GM12875 (cell line): Measurements from ENCODE around the gene COL1A1.

Experiments
- H3K4me3 ChIP-seq: one replicate; pipeline ENCODE4 v1.5.1; 2011; ENCODE audit warnings: low read depth, low read length, control low read depth
- TF ChIP-seq, protein P1 (sequence below): IDR thresholded peaks from 2 replicates; pipeline ENCODE4 v1.5.1; 2011; ENCODE audit warnings: low read depth, mild to moderate bottlenecking, control low read depth, inconsistent platforms, low read length, moderate library complexity, borderline replicate concordance; ENCODE audit not compliant: insufficient read depth

The COL1A1 gene

GRCh38 chr17:50209133-50209471 is 7.7 kb upstream of the COL1A1 start:
- H3K4me3 ChIP-seq, result no peak overlapping the region
- TF ChIP-seq, protein P1, sequence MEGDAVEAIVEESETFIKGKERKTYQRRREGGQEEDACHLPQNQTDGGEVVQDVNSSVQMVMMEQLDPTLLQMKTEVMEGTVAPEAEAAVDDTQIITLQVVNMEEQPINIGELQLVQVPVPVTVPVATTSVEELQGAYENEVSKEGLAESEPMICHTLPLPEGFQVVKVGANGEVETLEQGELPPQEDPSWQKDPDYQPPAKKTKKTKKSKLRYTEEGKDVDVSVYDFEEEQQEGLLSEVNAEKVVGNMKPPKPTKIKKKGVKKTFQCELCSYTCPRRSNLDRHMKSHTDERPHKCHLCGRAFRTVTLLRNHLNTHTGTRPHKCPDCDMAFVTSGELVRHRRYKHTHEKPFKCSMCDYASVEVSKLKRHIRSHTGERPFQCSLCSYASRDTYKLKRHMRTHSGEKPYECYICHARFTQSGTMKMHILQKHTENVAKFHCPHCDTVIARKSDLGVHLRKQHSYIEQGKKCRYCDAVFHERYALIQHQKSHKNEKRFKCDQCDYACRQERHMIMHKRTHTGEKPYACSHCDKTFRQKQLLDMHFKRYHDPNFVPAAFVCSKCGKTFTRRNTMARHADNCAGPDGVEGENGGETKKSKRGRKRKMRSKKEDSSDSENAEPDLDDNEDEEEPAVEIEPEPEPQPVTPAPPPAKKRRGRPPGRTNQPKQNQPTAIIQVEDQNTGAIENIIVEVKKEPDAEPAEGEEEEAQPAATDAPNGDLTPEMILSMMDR, result no peak

DNA sequence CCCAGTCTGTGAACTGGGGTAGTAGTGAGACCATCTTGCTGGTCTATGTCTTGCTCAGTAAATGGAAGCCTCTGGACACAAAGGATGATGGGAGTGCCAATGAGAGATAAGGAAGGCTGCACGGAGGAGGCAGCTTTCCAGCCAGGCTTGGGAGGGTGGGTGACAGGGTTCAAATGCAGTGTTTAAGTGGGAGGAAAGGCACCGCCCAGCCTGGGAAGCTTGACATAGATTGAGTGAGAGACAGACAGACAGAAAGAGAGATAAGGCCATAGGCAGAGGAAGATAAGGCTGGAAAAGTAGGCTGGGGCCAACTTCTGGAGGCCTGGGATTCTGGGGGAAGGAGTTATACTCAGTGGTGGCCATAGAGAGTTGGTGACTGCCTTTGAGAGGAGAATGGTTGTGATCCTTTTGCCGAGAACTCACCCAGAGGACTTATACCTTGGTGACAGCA is 7.2 kb upstream of the COL1A1 start:
- TF ChIP-seq, protein P1, result no peak
- no peak overlapping the region for H3K4me3 ChIP-seq

DNA sequence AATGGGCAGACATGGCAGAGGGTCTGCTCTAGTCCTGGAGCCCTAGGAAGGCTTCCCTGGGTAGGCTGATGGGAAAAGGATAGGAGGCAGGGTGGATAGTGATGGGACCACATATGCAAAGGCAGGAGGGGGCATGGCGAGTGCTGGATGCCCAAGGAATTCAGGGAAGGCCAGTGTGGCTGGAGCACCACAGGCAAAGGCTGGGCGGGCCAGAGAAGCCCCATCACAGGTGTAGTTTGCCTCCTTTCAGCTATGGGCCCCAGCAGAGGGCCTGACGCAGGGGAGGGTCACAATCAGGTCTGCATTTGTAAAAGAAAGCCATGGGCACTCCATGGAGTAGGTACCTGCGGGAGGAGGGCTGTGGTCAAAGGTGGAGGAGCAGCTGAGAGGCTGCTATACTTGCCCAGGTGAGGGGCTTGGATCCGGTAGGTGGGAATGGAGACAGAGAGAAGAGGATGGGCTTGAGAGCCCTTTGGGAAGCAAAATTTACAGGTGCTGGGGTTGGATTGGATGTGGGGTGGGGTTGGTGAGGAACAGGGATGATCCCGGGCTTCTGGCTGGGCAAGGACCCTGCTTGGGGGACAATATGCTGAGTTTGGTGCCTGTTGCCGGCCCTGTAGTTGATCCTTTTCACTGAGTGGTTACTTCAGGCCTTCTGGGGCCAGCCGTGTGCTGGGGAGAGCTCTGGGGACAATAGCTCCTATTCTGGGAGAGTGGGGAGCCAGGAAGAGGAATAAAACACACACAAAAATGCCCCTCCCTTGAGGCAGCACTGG is 6.5 kb upstream of the COL1A1 start:
- TF ChIP-seq, protein P1, result no peak
- H3K4me3 ChIP-seq, result no peak overlapping the region

- H3K4me3 ChIP-seq, result no peak overlapping the region
- TF ChIP-seq, protein P1, result no peak
Measured at GRCh38 chr17:50207315-50207714, 5.9 kb upstream of the COL1A1 start.

GRCh38 chr17:50206604-50207293 is 5.3 kb upstream of the COL1A1 start:
- H3K4me3 ChIP-seq, result no peak overlapping the region

DNA sequence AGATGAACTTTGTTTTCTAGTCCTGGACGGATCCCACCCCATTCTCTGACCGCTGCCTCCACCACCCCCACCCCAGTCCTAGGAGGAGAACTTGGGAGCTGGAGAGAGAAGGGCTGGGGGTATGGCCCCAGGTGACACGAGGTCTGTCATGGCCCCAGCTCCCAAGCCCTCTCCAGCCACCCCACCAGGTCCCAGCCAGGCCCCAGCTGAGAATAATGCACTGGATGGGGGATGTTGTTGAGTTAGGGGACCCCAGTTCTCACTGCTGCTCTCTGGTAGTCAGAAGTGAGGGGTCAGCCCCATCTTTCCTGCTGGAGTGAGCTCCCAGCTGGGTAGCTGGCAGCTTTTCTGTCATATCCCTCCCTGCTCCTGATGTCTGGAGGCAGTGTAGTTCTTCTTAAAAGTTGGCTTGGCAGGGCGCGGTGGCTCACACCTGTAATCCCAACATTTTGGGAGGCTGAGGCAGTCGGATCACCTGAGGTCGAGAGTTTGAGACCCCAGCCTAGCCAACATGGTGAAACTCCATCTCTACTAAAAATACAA is 4.6 kb upstream of the COL1A1 start:
- no peak overlapping the region for H3K4me3 ChIP-seq
- TF ChIP-seq, protein P1, result no peak

More at GRCh38 chr17:50206604-50207293, 5.3 kb upstream of the COL1A1 start:
- TF ChIP-seq, protein P1, result no peak
